COR-L47 (cell line): ENCODE data around the gene PITRM1.
"Not testable (repeated sequence)": the region's sequence is repeated elsewhere in the genome, so short reads cannot be mapped to it uniquely, and the experiment has no call there.

Experiments
- DNase-seq: peaks from one replicate; lab custom pipeline; 2025; lab: John Stamatoyannopoulos, UW

Gene PITRM1

GRCh38 chr10:3172446-3173170 is at the start of gene PITRM1:
Gene PITRM1 (minus strand): TSS chr10:3172782. CDS start chr10:3172772, 10 bp downstream.
- DNase-seq = peak; percentile 86

- DNase-seq = no peak
Observed at GRCh38 chr10:3222068-3222467, 49.5 kb upstream of the PITRM1 start.

- DNase-seq = not testable (repeated sequence)
Observed at GRCh38 chr10:3221601-3222000, 49.0 kb upstream of the PITRM1 start.

GRCh38 chr10:3220853-3221252 is 48.3 kb upstream of the PITRM1 start:
- DNase-seq = no peak

- DNase-seq = not testable (repeated sequence)
Observed at GRCh38 chr10:3219021-3219628, 46.5 kb upstream of the PITRM1 start.

GRCh38 chr10:3217853-3218252 is 45.3 kb upstream of the PITRM1 start:
- no peak for DNase-seq

- no peak for DNase-seq
Observed at GRCh38 chr10:3217301-3217700, 44.7 kb upstream of the PITRM1 start.

- DNase-seq = no peak
Observed at GRCh38 chr10:3215153-3215775, 42.7 kb upstream of the PITRM1 start.

- DNase-seq = no peak
Observed at GRCh38 chr10:3213758-3214515, 41.4 kb upstream of the PITRM1 start.

- DNase-seq = no peak
Observed at GRCh38 chr10:3213208-3213607, 40.6 kb upstream of the PITRM1 start.

GRCh38 chr10:3210251-3210877 is 37.8 kb upstream of the PITRM1 start:
- DNase-seq = no peak

- DNase-seq = no peak
Observed at GRCh38 chr10:3208481-3209406, 36.2 kb upstream of the PITRM1 start.

GRCh38 chr10:3207351-3207750 is 34.8 kb upstream of the PITRM1 start:
- no peak for DNase-seq

GRCh38 chr10:3206511-3207157 is 34.1 kb upstream of the PITRM1 start:
- no peak for DNase-seq

- no peak for DNase-seq
Observed at GRCh38 chr10:3203972-3204371, 31.4 kb upstream of the PITRM1 start.

- no peak for DNase-seq
Observed at GRCh38 chr10:3203016-3203811, 30.6 kb upstream of the PITRM1 start.

GRCh38 chr10:3201796-3202195 is 29.2 kb upstream of the PITRM1 start:
- no peak for DNase-seq

GRCh38 chr10:3199488-3199887 is 26.9 kb upstream of the PITRM1 start:
- DNase-seq = no peak

- DNase-seq = no peak
Observed at GRCh38 chr10:3198900-3199299, 26.3 kb upstream of the PITRM1 start.
